Adrenal gland (tissue), 12 donors: ENCODE data around the gene TRIM22. TPM values are rescaled to one million over a fixed set of nuclear protein-coding genes. Genes with fewer than 3 reads are reported as not detected.
"Not testable (repeated sequence)": the region's sequence is repeated elsewhere in the genome, so short reads cannot be mapped to it uniquely, and the experiment has no call there.

Source experiments
- DNase-seq, 7 donors: peaks; one replicate each; pipeline ENCODE4 v3.0.0-alpha.2; 2019 to 2020
- H3K27ac ChIP-seq, 5 donors: fragments of 200-600 bp; sonication (generic) in 4 of 5; 1 replicate in 3 of 5; 2 replicates in 2 of 5; pipeline versions ENCODE4 v1.5.1 to v1.8.0; 2016 to 2020; ENCODE audit warnings: mild to moderate bottlenecking in 1 of 5
- H3K27me3 ChIP-seq: fragments of 200-600 bp; 2 replicates; pipeline ENCODE4 v1.8.0; 2021
- H3K36me3 ChIP-seq, 2 donors: fragments of 200-600 bp; replicated peaks in 1 of 2; 1 replicate in 1 of 2; 2 replicates in 1 of 2; pipeline versions ENCODE4 v1.5.1 to v1.8.0; 2018 to 2022
- H3K4me1 ChIP-seq, 2 donors: fragments of 200-600 bp; replicated peaks in 1 of 2; 1 replicate in 1 of 2; 2 replicates in 1 of 2; pipeline versions ENCODE4 v1.5.1 to v1.8.0; 2018 to 2021
- H3K4me3 ChIP-seq, 4 donors: fragments of 200-600 bp; sonication (generic) in 3 of 4; one replicate each; pipeline ENCODE4 v1.5.1; 2016 to 2018
- H3K9me3 ChIP-seq, 3 donors: fragments of 200-600 bp; sonication (generic) in 1 of 3; replicated peaks in 1 of 3; 1 replicate in 2 of 3; 2 replicates in 1 of 3; pipeline versions ENCODE4 v1.5.1 to v1.8.0; 2016 to 2021
- POLR2A ChIP-seq, 2 donors: fragments of 450-650 bp; IDR thresholded peaks; one replicate each; pipeline ENCODE4 v1.6.1; 2017; ENCODE audit warnings: antibody characterized with exemption in 2 of 2, mild to moderate bottlenecking in 2 of 2, moderate library complexity in 1 of 2
- WGBS, 4 donors: extraction: QIAGEN DNeasy Blood & Tissue Kit in 2 of 4; methylation state at CpG; one replicate each; pipeline versions ENCODE4 v1.1.5 to v1.1.7; 2013 to 2017; 5-methylcytosine and 5-hydroxymethylcytosine counted together
- intact Hi-C, 2 donors: fragments of 100-400 bp; cut with DNase I; formaldehyde crosslinking; loops; one replicate each; pipeline versions ENCODE4 v1.14.1 to v1.15.0; 2022 to 2023
- polyA plus RNA-seq, 3 donors: library from polyadenylated mRNA; stranded (reverse); fragments of 200-250 nt in 2 of 3; fragments of 350-450 nt in 1 of 3; fragmentation: Illumina TruSeq in 1 of 3; extraction: RNeasy Lipid Tissue Mini Kit (QIAGEN cat#74804) in 1 of 3; gene quantifications; one replicate each; pipeline ENCODE4 v1.2.3, GENCODE V29; 2013 to 2014
- total RNA-seq, 9 donors: library from RNA; depleted of rRNA in 4 of 9; stranded (reverse); fragments of >200 nt in 4 of 9; fragments of 120-200 nt in 1 of 9; fragmentation: NEBNext Ultra II Directional in 1 of 9; extraction: Animal tissue kit (Norgen Biotek cat#: 25700) in 1 of 9; gene quantifications; one replicate each; pipeline versions ENCODE4 v1.1.0 to v1.2.4, GENCODE V29; 2013 to 2023
- TF ChIP-seq, protein P1 (sequence below), 6 experiments: fragments of 450-650 bp in 4 of 6; fragments of 200-600 bp in 2 of 6; sonication (generic) in 1 of 6; IDR thresholded peaks; 1 replicate in 5 of 6; 2 replicates in 1 of 6; pipeline versions ENCODE4 v1.5.1 to v1.8.0; 2016 to 2021; ENCODE audit warnings: antibody characterized with exemption in 6 of 6, mild to moderate bottlenecking in 2 of 6, moderate library complexity in 1 of 6
- donor health status: healthy with polysubstance abuse.
- donor health status: Bipolar disorder and iron deficiency.
- donor health status: DM: yes; HTN: yes; CAD: no.
- donor health status: DM: no; HTN: no; CAD: no.
- donor health status: DM: no; HTN: no; CAD: no.
- donor health status: DM: yes; HTN: yes; CAD: no.

TRIM22 gene
- total and polyA plus RNA-seq, 12 donors: 5.1 to 71.8 (median 25.0) TPM

DNA sequence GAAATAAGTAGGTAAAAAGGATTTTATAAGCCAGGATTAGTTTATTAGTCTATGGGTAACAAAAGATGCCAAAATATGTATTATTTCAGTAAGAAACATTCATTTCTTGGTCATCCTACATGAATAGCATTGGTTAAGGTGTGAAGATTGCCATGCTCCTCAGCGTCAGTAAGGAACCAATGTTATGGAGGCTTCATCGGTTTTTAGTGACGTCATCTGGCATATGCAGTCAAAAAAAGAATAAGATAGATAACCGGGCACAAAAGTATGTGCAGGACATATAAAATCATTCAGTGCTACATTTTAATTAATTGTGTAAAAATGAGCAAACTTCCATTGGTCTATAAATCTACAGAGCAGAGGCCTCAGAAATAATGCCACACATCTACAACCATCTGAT, 34.1 kb upstream of the TRIM22 start:
- 92 to 96% (median 93%) methylated on average over 4 of the region's 4 CpGs for WGBS, 4 donors
- no peak overlapping the region for H3K4me3 ChIP-seq
- no peak overlapping the region for H3K27ac ChIP-seq

DNA sequence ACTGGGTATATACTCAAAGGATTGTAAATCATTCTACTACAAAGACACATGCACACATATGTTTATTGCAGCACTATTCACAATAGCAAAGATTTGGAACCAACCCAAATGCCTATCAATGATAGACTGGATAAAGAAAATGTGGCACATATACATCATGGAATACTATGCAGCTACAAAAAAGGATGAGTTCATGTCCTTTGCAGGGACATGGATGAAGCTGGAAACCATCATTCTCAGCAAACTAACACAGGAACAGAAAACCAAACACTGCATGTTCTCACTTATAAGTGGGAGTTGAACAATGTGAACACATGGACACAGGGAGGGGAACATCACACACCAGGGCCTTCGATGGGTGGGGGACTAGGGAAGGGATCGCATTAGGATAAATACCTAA, 32.6 kb upstream of the TRIM22 start:
- DNase-seq, intact Hi-C loops, H3K36me3 ChIP-seq, H3K27me3 ChIP-seq, H3K9me3 ChIP-seq, H3K27ac ChIP-seq, H3K4me3 ChIP-seq, H3K4me1 ChIP-seq: not testable (repeated sequence)
- WGBS, 4 donors: 92 to 100% (median 96%) methylated on average over 2 of the region's 2 CpGs

More for the DNA sequence above, 34.1 kb upstream of the TRIM22 start:
- Histone ChIP-seq H3K4me1 (no peaks in the 10 kb centered on the region), H3K9me3 (no peaks in the 10 kb centered on the region), H3K27me3 (no peaks in the 10 kb centered on the region), H3K36me3 (no peaks in the 10 kb centered on the region)
- no peak for DNase-seq
- TF ChIP-seq, protein P1, sequence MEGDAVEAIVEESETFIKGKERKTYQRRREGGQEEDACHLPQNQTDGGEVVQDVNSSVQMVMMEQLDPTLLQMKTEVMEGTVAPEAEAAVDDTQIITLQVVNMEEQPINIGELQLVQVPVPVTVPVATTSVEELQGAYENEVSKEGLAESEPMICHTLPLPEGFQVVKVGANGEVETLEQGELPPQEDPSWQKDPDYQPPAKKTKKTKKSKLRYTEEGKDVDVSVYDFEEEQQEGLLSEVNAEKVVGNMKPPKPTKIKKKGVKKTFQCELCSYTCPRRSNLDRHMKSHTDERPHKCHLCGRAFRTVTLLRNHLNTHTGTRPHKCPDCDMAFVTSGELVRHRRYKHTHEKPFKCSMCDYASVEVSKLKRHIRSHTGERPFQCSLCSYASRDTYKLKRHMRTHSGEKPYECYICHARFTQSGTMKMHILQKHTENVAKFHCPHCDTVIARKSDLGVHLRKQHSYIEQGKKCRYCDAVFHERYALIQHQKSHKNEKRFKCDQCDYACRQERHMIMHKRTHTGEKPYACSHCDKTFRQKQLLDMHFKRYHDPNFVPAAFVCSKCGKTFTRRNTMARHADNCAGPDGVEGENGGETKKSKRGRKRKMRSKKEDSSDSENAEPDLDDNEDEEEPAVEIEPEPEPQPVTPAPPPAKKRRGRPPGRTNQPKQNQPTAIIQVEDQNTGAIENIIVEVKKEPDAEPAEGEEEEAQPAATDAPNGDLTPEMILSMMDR (IDR thresholded peaks at IDR 0.05): no peak
- TF ChIP-seq POLR2A (IDR thresholded peaks at IDR 0.05): no peak
- intact Hi-C loops: no loop called here

DNA sequence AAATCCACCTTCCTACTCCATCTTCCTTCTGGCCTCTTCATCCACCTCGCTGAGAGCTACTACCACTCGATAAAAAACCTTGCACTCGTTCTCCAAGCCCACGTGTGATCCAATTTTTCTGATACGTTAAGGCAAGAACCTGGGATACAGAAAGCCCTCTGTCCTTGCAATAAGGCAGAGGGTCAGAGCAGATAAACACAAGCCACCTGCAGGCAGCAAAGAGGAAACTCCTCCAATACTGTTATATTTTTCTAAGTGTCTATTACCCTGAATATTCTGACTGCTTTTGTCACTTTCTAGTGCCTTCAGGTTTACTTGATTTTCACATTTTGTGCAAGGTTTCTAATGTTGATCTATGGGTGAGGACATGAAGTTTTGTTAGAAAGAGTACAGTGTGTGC, 31.3 kb upstream of the TRIM22 start:
- H3K9me3 ChIP-seq: no peaks in the 10 kb centered on the region
- intact Hi-C loops: no loop called here
- 87 to 89% (median 88%) methylated on average over 5 of the region's 5 CpGs for WGBS, 4 donors
- no peak overlapping the region for H3K27ac ChIP-seq
- no peaks in the 10 kb centered on the region for H3K4me1 ChIP-seq
- no peak overlapping the region for H3K4me3 ChIP-seq
- H3K36me3 ChIP-seq: no peaks in the 10 kb centered on the region
- no peak for TF ChIP-seq POLR2A (IDR thresholded peaks at IDR 0.05)
- TF ChIP-seq, protein P1 (IDR thresholded peaks at IDR 0.05): no peak
- DNase-seq: no peak
- no peaks in the 10 kb centered on the region for H3K27me3 ChIP-seq

DNA sequence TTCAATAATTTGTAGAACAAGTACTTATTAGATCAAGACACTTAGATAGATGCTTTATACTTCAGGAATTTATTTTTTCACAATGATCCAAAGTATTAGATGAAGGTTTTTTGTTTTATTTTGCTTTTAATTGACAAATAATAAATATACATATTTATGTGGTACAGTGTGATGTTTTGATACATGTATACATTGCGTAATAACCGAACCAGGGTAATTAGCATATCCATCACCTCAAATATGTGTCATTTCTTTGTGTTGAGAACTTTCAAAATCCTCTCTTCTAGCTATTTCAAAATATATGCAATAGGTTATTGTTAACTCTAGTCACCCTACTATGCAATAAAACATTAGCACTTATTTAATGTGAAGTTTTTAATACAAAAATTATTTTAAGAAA, 26.1 kb upstream of the TRIM22 start:
- Histone ChIP-seq H3K4me3 (no peak overlapping the region), H3K36me3 (peaks cover 0 to 19% of the 10 kb centered on the region in 2 donors), H3K27ac (no peak overlapping the region), H3K27me3 (no peaks in the 10 kb centered on the region), H3K9me3 (no peaks in the 10 kb centered on the region), H3K4me1 (peaks cover 0 to 11% of the 10 kb centered on the region in 2 donors)
- no peak for TF ChIP-seq POLR2A (IDR thresholded peaks at IDR 0.05)
- TF ChIP-seq, protein P1 (IDR thresholded peaks at IDR 0.05): no peak
- no peak for DNase-seq
- WGBS, 4 donors: 92 to 100% (median 95%) methylated on average over 2 of the region's 2 CpGs
- intact Hi-C loops: no loop called here

DNA sequence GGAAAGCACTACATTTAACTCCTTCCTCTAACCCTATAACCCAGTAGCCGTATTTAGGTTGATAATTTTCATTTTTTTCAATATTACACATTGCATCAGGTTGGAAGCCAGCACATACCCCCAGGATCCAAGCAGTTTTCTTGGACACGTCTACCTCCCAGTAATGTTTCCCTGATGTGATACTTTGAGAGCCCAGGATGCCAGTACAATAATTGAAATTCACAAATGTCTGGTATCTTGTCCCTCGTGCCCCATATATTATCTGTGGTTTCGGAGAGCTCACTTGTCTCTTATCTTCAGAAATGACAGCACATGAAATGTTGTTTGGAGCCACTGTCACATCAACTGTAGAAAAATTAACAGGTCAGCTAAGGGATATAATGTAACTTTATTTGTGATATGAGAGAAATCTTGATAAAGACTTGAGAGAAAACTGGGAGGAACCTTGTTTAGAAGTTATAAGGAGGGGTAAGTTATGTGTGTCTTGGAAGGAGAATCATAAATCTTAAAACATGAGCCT, 24.5 kb upstream of the TRIM22 start:
- no peak overlapping the region for H3K27ac ChIP-seq
- H3K4me1 ChIP-seq: peaks cover 0 to 11% of the 10 kb centered on the region in 2 donors
- peaks cover 0 to 30% of the 10 kb centered on the region in 2 donors for H3K36me3 ChIP-seq
- no peak overlapping the region for H3K4me3 ChIP-seq
- 76 to 84% (median 81%) methylated on average over 4 of the region's 4 CpGs for WGBS, 4 donors
- intact Hi-C loops: no loop called here
- no peak for DNase-seq
- TF ChIP-seq, protein P1 (IDR thresholded peaks at IDR 0.05): no peak
- TF ChIP-seq POLR2A (IDR thresholded peaks at IDR 0.05): no peak
- H3K9me3 ChIP-seq: no peaks in the 10 kb centered on the region
- no peaks in the 10 kb centered on the region for H3K27me3 ChIP-seq
